ENCODE results near the gene RPL36. TPM values are rescaled to one million over a fixed set of nuclear protein-coding genes. Genes with fewer than 3 reads are reported as not detected.

Gene RPL36
- total RNA-seq, 1 donor from 2014 or later = 778 TPM

DNA sequence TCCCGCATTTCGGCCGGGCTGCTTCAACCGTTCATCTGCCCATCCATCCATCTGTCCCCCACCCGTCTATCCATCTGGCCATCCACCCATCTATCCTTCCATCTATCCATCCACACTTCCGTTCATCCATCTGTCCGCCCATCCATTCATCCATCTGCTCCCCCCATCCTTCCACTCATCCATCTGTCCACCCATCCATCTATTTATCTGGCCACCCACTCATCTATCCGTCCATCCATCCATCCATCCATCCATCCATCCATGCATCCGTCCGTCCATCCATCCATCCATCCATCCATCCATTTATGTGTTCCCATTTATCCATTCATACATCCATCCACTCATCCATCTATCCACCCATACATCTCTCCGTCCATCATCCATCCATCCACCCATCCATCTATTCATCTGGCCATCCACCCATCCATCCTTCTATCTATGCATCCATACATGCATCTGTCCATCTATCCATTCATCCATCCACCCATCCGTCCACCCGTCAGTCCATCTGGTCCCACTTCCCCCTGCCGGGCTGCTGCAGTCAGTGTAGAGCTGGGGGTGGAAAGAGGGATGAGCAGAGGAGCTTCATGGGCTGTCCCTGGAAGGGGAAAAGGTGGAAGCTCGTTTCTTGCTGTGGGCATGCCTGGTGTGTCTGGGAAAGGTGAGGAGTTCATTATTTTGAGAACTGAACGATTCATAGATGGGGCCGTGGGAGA lies 8.5 kb upstream of the RPL36 start:
- no peaks in the 10 kb centered on the region for H3K36me3 Mint-ChIP-seq
- DNase-seq (ENCODE audit: low spot score) = no peak
- peak overlapping the region; percentile 85 for H3K4me2 ChIP-seq
- no peak overlapping the region for H3K9ac ChIP-seq
- H3K27me3 Mint-ChIP-seq (ENCODE audit: insufficient read depth, low read depth) = peaks cover 5% of the 10 kb centered on the region
- H3K4me3 Mint-ChIP-seq = peak overlapping the region; percentile 86
- no peaks in the 10 kb centered on the region for H3K79me2 ChIP-seq (ENCODE audit: low read depth)
- H3K4me1 Mint-ChIP-seq = peaks cover 36% of the 10 kb centered on the region
- no peaks in the 10 kb centered on the region for H3K9me3 ChIP-seq (ENCODE audit: low read depth)
- no peaks in the 10 kb centered on the region for H3K36me3 ChIP-seq
- peaks cover 3% of the 10 kb centered on the region for H3K4me1 ChIP-seq
- TF ChIP-seq EZH2phosphoT487 (IDR thresholded peaks at IDR 0.05) (no peak), EZH2 (IDR thresholded peaks at IDR 0.05) (no peak)
- TF ChIP-seq, protein P1, sequence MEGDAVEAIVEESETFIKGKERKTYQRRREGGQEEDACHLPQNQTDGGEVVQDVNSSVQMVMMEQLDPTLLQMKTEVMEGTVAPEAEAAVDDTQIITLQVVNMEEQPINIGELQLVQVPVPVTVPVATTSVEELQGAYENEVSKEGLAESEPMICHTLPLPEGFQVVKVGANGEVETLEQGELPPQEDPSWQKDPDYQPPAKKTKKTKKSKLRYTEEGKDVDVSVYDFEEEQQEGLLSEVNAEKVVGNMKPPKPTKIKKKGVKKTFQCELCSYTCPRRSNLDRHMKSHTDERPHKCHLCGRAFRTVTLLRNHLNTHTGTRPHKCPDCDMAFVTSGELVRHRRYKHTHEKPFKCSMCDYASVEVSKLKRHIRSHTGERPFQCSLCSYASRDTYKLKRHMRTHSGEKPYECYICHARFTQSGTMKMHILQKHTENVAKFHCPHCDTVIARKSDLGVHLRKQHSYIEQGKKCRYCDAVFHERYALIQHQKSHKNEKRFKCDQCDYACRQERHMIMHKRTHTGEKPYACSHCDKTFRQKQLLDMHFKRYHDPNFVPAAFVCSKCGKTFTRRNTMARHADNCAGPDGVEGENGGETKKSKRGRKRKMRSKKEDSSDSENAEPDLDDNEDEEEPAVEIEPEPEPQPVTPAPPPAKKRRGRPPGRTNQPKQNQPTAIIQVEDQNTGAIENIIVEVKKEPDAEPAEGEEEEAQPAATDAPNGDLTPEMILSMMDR (IDR thresholded peaks at IDR 0.05) = no peak
- H3K27ac ChIP-seq = no peak overlapping the region
- H4K20me1 ChIP-seq (ENCODE audit: low read depth) = peaks cover 5% of the 10 kb centered on the region
- H2AFZ ChIP-seq (replicated peaks) = no peak overlapping the region
- no peaks in the 10 kb centered on the region for H3K27me3 ChIP-seq
- H3K9me3 Mint-ChIP-seq = no peaks in the 10 kb centered on the region
- H3K4me3 ChIP-seq = peak overlapping the region; percentile 69
- peaks cover 13% of the 10 kb centered on the region for H3F3A ChIP-seq (ENCODE audit: low read depth)
- H3K27ac Mint-ChIP-seq = peak overlapping the region; percentile 19

DNA sequence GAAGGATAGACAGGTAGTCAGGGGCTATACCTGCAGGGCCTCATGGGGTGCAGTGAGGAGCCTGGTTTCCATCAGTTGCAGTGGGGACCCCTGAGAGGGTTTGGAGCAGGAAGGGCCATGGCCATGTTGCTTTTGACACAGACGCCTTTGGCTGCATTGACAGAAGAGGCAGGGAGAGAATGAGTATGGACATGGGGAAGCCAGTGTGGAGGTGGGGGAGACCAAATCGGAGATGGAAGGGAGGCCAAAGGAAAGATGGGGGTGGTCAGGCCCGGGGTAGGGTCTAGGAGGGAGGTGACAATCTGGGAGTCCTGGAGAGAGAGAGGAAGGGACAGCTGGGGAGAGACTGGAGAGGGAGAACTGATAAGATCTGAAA lies 8.0 kb upstream of the RPL36 start:
- Mint-ChIP-seq H3K27me3 (ENCODE audit: insufficient read depth, low read depth) (peaks cover 5% of the 10 kb centered on the region), H3K9me3 (no peaks in the 10 kb centered on the region), H3K4me3 (peak overlapping the region; percentile 86), H3K27ac (peak overlapping the region; percentile 2), H3K4me1 (peaks cover 37% of the 10 kb centered on the region), H3K36me3 (no peaks in the 10 kb centered on the region)
- Histone ChIP-seq H3K27ac (no peak overlapping the region), H3K36me3 (no peaks in the 10 kb centered on the region), H3K9me3 (ENCODE audit: low read depth) (no peaks in the 10 kb centered on the region), H2AFZ (replicated peaks) (no peak overlapping the region), H3K9ac (no peak overlapping the region), H3F3A (ENCODE audit: low read depth) (peaks cover 13% of the 10 kb centered on the region), H3K4me2 (peak overlapping the region; percentile 85), H3K79me2 (ENCODE audit: low read depth) (no peaks in the 10 kb centered on the region), H3K4me1 (peaks cover 3% of the 10 kb centered on the region), H4K20me1 (ENCODE audit: low read depth) (peaks cover 5% of the 10 kb centered on the region), H3K4me3 (no peak overlapping the region), H3K27me3 (no peaks in the 10 kb centered on the region)
- TF ChIP-seq EZH2phosphoT487 (IDR thresholded peaks at IDR 0.05) = no peak
- no peak for TF ChIP-seq EZH2 (IDR thresholded peaks at IDR 0.05)
- TF ChIP-seq, protein P1 (IDR thresholded peaks at IDR 0.05) = no peak
- no peak for DNase-seq (ENCODE audit: low spot score)

DNA sequence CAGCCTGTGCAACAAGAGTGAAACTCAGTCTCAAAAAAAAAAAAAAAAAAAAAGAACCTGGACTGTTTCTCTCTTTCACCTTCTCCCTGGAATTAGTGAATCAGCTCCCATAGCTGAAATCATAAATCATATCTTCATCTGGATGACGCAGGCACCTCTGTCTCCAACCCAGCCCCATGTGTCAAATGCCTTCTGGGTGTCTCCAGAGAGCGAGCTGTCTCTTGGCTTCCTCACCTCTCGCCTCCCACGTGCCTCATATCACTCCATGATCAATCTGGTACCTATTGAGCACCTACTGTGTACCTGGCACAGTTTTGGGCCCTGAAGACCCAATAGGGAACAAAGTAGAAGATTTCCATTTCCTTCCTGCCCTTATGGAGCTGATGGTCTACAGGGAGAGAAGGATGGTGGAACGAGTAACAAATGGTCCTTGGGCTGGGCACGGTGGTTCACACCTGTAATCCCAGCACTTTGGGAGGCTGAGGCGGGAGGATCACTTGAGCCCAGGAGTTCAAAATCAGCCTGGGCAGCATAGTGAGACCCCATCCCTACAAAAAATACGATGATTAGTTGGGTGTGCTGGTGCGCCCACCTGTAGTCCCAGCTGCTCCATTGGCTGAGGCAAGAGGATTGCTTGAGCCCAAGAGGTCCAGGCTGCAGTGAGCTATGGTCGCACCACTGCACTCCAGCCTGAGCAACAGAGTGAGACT lies 6.8 kb upstream of the RPL36 start:
- Histone ChIP-seq H3K79me2 (ENCODE audit: low read depth) (no peaks in the 10 kb centered on the region), H3K9me3 (ENCODE audit: low read depth) (no peaks in the 10 kb centered on the region), H3K9ac (no peak overlapping the region), H3K4me2 (no peak overlapping the region), H3K36me3 (no peaks in the 10 kb centered on the region), H3K27me3 (no peaks in the 10 kb centered on the region), H3K4me1 (peaks cover 3% of the 10 kb centered on the region), H2AFZ (replicated peaks) (no peak overlapping the region), H4K20me1 (ENCODE audit: low read depth) (peaks cover 5% of the 10 kb centered on the region), H3F3A (ENCODE audit: low read depth) (peaks cover 13% of the 10 kb centered on the region), H3K27ac (no peak overlapping the region), H3K4me3 (no peak overlapping the region)
- TF ChIP-seq EZH2phosphoT487 (IDR thresholded peaks at IDR 0.05) = no peak
- TF ChIP-seq, protein P1 (IDR thresholded peaks at IDR 0.05) = no peak
- no peak for TF ChIP-seq EZH2 (IDR thresholded peaks at IDR 0.05)
- Mint-ChIP-seq H3K4me1 (peaks cover 37% of the 10 kb centered on the region), H3K27ac (no peak overlapping the region), H3K27me3 (ENCODE audit: insufficient read depth, low read depth) (peaks cover 3% of the 10 kb centered on the region), H3K4me3 (no peak overlapping the region), H3K36me3 (no peaks in the 10 kb centered on the region), H3K9me3 (no peaks in the 10 kb centered on the region)
- no peak for DNase-seq (ENCODE audit: low spot score)

All from neural progenitor cell (in vitro differentiated cells).